CD4-positive, alpha-beta T cell treated with Interleukin-1 beta for 1 hour (primary cell): ENCODE data around the gene STK26.
"Not testable (repeated sequence)": the region's sequence is repeated elsewhere in the genome, so short reads cannot be mapped to it uniquely, and the experiment has no call there.

ENCODE experiments used
- DNase-seq, 2 donors: peaks; one replicate each; pipeline ENCODE4 v3.0.0-alpha.2; 2020 to 2022

Gene STK26

GRCh38 chrX:132040066-132040465 is 17.0 kb downstream of the STK26 start:
- no peak for DNase-seq

GRCh38 chrX:132041015-132041414 is 17.9 kb downstream of the STK26 start:
- no peak for DNase-seq

GRCh38 chrX:132043977-132044376 is 20.9 kb downstream of the STK26 start:
- DNase-seq: no peak

- no peak for DNase-seq
These were observed 21.9 kb downstream of the STK26 start for GRCh38 chrX:132044953-132045352.

- DNase-seq: no peak
These were observed 22.4 kb downstream of the STK26 start for GRCh38 chrX:132045456-132045855.

- DNase-seq: no peak
These were observed 23.4 kb downstream of the STK26 start for GRCh38 chrX:132046533-132046932.

- not testable (repeated sequence) for DNase-seq
These were observed 28.7 kb downstream of the STK26 start for GRCh38 chrX:132051778-132052177.

- no peak for DNase-seq
These were observed 34.9 kb downstream of the STK26 start for GRCh38 chrX:132058050-132058449.

GRCh38 chrX:132058975-132059374 is 35.9 kb downstream of the STK26 start:
- no peak for DNase-seq

- no peak for DNase-seq
These were observed 37.0 kb downstream of the STK26 start for GRCh38 chrX:132059973-132060540.

- DNase-seq: no peak
These were observed 40.2 kb downstream of the STK26 start for GRCh38 chrX:132063334-132063733.

- DNase-seq: no peak
These were observed 40.8 kb downstream of the STK26 start for GRCh38 chrX:132063862-132064261.

GRCh38 chrX:132068405-132068804 is 45.3 kb downstream of the STK26 start:
- no peak for DNase-seq

GRCh38 chrX:132071254-132071653 is 48.2 kb downstream of the STK26 start:
- DNase-seq: peak in 1 of 2 donors; percentile 2

GRCh38 chrX:132077414-132077813 is 54.3 kb downstream of the STK26 start:
- DNase-seq: no peak

GRCh38 chrX:132077912-132078311 is 54.8 kb downstream of the STK26 start:
- DNase-seq: no peak

- DNase-seq: no peak
These were observed 62.7 kb downstream of the STK26 start for GRCh38 chrX:132085786-132086185.

- DNase-seq: no peak
These were observed 63.6 kb downstream of the STK26 start for GRCh38 chrX:132086672-132087071.

- DNase-seq: no peak
These were observed 65.8 kb downstream of the STK26 start for GRCh38 chrX:132088864-132089263.

- DNase-seq: peak; percentile 2 to 6
These were observed 67.5 kb downstream of the STK26 start for GRCh38 chrX:132090403-132091159.

- peak; percentile 43 to 58 for DNase-seq
These were observed 69.5 kb downstream of the STK26 start for GRCh38 chrX:132092439-132093065.

- no peak for DNase-seq
These were observed 70.2 kb downstream of the STK26 start for GRCh38 chrX:132093239-132093860.

- DNase-seq: no peak
These were observed 71.1 kb downstream of the STK26 start for GRCh38 chrX:132094164-132094563.

- DNase-seq: not testable (repeated sequence)
These were observed 75.6 kb downstream of the STK26 start for GRCh38 chrX:132098704-132099103.
